Activated CD4-positive, alpha-beta T cell treated with anti-CD3 and anti-CD28 coated beads, Interleukin-2, Interleukin-6, amounts not matched to agents 100 ng/mL and 50 ng/mL, durations not matched to agents 16 hours and 8 hours (primary cell): ENCODE measurements around the gene DPP9.
A peak's percentile ranks its signal among the peaks of the same experiment; 100 is the strongest.
"Not testable (repeated sequence)": the region's sequence is repeated elsewhere in the genome, so short reads cannot be mapped to it uniquely, and the experiment has no call there.

Source experiments
- DNase-seq: peaks from one replicate; pipeline ENCODE4 v3.0.0-alpha.2; 2020

DPP9 gene

GRCh38 chr19:4738734-4739133, 15.1 kb upstream of the DPP9 start:
- DNase-seq, result no peak

GRCh38 chr19:4737955-4738600, 14.4 kb upstream of the DPP9 start:
- DNase-seq, result no peak

GRCh38 chr19:4733755-4734345, 10.2 kb upstream of the DPP9 start:
- DNase-seq, result no peak

GRCh38 chr19:4732680-4733114, 9.1 kb upstream of the DPP9 start:
- peak; percentile 75 for DNase-seq

DNA sequence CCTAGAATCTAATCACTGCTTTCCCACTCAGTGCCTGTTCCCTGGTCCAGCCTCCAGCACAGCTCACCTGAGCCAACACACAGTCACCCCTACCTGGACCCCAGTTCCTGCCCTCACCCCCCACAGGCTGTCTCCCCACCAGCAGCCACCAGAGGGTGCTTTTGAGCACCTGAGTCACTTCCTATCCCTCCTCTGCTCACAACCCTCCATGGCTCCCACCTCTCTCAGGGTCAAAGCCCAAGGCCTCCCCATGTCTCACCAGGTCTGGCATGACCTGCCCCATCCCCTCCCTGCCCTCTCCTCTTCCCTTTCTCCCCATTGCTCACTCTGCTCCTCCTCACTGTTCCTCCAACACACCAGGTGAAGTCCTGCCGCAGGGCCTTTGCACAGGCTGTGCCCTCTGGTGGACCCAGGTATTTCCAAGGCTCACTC, 7.1 kb upstream of the DPP9 start:
- DNase-seq, result peak; percentile 77

- no peak for DNase-seq
These were observed 5.2 kb upstream of the DPP9 start for GRCh38 chr19:4728871-4729270.

- peak; percentile 49 for DNase-seq
These were observed 709 bp downstream of the DPP9 start for GRCh38 chr19:4722671-4723594.

- no peak for DNase-seq
These were observed 2.4 kb downstream of the DPP9 start for GRCh38 chr19:4721196-4721595.

- DNase-seq, result no peak
These were observed 3.5 kb downstream of the DPP9 start for GRCh38 chr19:4720037-4720700.

DNA sequence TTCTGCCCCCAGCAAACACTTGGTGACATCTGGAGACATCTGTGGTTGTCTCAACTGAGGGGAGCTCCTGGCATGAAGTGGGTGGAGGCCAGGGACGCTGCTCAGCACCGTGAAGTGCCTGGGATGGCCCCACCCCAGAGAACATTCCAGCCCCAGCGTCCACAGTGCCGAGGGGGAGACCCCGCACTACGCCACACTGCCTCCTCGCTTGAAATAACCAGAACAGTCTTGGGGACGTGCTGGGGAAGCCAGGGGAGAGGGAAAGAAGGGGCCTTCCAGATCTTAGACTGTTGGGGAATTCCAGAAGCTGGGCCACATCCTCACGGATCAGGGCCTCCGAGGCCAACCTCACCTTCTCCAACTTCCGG, 4.2 kb downstream of the DPP9 start:
- DNase-seq, result no peak

DNA sequence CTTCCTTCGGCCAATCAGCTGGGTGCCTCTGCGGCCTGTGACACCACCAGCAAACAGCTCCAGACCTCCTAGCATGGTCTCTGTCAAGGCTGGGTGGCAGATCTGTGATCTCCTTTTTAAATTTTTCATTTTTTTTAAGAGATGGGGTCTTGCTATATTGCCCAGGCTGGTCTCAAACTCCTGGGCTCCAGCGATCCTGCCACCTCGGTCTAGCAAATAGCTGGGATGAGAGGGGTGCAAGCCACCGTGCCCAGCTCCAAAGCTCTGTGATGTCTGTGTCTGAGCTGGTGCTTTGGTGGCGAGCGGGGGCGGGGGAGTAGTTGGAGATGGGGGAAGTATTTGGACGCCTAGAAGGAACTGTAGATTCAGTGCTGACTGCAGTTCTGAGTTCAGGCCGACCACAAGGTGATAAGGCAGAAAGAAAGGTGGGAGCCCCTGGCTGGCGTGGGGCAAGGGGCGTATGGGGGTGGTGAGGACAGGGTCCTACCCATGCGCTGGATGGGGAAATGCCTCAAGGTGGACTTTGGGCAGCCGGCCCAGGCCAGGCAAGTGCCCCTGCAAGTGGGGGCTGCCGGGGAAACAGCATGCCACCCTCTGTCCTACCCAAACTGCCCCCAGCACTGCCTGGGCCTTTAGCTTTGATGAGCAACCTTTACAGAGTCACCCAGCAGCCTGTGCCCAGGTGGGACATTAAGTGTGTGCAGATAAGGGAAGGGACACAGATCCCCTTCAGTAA, 5.5 kb downstream of the DPP9 start:
- no peak for DNase-seq

DNA sequence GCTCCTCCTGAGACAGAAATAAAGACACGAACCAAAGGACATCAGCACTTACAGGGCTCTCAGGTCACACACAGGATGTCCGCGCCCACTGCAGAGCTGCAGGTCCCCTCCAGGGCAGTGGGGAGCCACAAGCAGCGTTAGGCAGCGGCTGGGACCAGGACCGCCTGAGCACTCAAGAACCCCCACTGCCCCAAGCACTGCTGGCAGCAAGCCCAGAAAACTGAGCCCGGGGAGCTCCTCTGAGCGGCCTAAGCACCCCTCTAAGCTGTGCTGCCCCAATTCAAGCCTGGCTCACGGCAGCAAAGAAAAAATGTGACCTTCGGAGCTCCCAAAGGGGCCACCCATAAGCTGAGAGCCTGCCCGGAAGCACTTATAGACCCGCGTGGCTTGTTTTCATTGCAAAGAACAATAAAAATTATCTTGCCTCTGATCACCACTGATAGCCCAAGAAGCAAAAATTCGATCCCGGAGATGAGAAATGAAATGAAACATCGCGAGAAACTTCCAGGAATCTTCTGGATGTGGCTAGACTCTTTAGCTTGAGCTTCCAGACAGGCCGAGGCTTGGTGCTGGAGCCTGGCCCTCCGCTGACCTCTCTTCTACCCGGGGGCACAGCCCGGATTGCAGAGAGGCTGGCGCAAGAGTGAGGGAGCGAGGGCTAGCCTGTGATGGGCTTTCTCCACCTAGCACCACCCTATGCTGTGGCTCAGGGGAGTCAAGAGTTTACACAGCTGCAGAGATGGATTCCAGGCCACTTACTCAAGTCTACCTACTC, 6.3 kb downstream of the DPP9 start:
- DNase-seq, result no peak

- DNase-seq, result no peak
These were observed 8.0 kb downstream of the DPP9 start for GRCh38 chr19:4715529-4716221.

- DNase-seq, result not testable (repeated sequence)
These were observed 8.5 kb downstream of the DPP9 start for GRCh38 chr19:4715178-4715528.

GRCh38 chr19:4714016-4714415, 9.6 kb downstream of the DPP9 start:
- DNase-seq, result no peak

GRCh38 chr19:4713384-4713951, 10.2 kb downstream of the DPP9 start:
- no peak for DNase-seq

DNA sequence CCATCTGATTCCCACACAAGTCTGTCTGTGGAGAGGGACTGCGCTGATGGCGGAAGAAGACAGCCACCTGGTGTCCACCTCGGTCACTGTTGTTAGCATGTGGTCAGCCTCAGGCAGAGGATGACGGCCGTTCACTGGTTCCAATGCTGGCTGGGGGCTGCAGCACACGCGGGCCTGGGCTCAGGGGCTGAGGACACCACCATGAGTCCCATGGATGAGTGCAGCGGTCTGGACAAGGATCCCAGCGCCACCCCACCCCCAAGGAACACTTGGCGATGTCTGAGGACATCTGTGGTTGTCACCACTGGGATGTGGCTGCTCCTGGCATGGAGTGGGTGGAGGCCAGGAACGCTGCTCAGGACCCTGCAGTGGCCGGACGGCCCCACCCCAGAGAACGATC, 10.9 kb downstream of the DPP9 start:
- no peak for DNase-seq

DNA sequence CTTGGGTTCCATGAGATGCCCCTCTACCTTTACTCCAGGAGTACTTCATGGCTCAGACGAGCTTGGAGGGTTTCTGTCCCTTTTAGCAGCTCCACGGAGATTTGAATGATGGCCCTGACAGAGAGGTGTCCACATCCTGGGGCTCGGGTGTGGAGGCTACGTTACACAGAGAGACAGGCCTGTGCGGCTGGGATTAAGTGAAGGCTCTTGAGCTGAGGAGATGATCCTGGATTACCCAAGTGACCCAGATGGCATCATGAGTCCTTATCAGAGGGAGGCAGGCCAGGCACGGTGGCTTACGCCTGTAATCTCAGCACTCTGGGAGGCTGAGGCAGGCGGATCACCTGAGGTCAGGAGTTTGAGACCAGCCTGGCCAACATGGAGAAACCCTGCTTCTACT, 12.4 kb downstream of the DPP9 start:
- no peak for DNase-seq

DNA sequence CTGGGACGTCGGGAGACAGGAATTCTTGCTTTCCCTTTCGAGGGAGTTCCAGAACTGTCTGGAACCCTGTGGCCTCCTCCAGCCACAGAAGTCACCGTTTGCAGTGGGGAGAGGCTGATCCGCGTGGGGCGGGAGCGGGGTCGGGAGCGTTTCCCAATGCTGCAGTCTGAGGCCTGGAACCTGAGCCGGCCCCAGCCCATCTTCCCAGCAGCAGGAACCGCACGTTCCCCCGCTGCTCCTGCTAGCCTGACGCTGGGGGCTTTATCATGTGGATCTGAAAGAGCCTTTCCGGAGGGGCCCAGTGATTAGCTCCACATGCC, 13.4 kb downstream of the DPP9 start:
- no peak for DNase-seq

DNA sequence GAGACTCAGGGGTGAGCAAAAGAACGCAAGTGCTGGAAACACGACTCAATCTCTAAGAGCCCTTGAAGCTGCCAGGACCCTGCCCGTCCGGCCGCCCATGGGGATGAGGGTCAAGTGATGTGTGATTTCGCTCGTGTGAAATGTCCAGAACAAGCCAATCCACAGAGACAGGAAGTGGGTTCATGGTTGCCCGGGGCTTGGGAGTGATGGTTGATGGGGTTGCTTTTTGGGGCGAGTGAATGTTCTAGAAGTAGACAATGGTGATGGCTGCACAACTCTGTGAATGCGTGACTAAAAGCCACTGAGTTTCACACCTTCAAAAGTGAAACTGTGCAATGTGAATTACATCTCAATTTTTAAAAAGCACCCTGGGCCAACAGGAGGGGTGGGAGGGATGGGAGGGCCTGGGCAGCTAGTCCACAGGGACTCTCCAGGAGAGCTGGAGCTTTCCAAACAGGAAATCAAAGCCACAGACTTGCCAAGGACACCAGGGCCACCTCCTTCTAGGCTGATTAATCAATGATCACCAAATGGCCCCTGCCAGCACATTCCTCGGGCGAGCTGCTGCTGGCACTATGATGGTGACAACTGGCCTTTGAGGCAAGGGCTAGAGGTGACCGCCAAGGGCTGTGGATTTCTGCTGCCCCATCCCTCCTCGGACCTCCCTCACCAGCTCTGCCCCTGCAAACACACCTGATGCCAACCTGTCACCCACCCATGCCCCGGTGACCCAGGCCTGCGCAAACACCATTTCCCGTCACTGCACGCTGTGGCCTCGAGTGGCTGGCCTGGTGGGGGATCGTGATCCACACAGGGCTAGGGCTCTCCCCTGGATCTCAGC, 14.0 kb downstream of the DPP9 start:
- peak; percentile 10 for DNase-seq
